HepG2 (cell line): Measurements from ENCODE around the gene IQGAP2. TPM values are rescaled to one million over a fixed set of nuclear protein-coding genes. Genes with fewer than 3 reads are reported as not detected.

ENCODE experiments used
- ATAC-seq: fragments of 200-7000 bp; cut with Tn5 transposase; 3 replicates; pipeline ENCODE4 v1.9.1; 2020; ENCODE audit warnings: mild to moderate bottlenecking, moderate library complexity
- BruUV-seq: library from RNA; stranded (reverse); fragments of 400-500 nt; replicated peaks from 2 replicates; lab custom pipeline; 2021; lab: Mats Ljungman, UMichigan
- CTCF ChIA-PET: fragments of 300-600 bp; formaldehyde crosslinking; extraction: SDS; loops from one replicate; lab custom pipeline; 2021; ENCODE audit warnings: low total read pairs, inconsistent platforms, low intra/inter-chr PET ratio; lab: Yijun Ruan, JAX
- POLR2A ChIA-PET: fragments of 350-600 bp; sonication (Branson Sonifier 250); formaldehyde crosslinking; loops from one replicate; lab custom pipeline; 2020; ENCODE audit warnings: antibody characterized with exemption, inconsistent platforms; lab: Yijun Ruan, JAX
- DNase-seq: peaks from one replicate; pipeline ENCODE4 v3.0.0-alpha.2; 2015; ENCODE audit warnings: low spot score
- FAIRE-seq: peaks from 3 replicates; lab custom pipeline; 2011; peaks lifted over from hg19 to GRCh38; lab: Jason Lieb, UNC
- H2AFZ ChIP-seq: one replicate; pipeline ENCODE4 v1.6.1; 2011; ENCODE audit warnings: low read length, inconsistent platforms
- H3K27ac ChIP-seq: fragments of 300-600 bp; 3 replicates; pipeline ENCODE4 v1.8.0; 2011; ENCODE audit warnings: mixed run types, mild to moderate bottlenecking, mixed read lengths, low read length, inconsistent platforms; ENCODE audit not compliant: insufficient read depth; ENCODE audit errors: extremely low read length
- H3K27me3 ChIP-seq, 2 experiments: fragments of 200-600 bp in 1 of 2; 2 replicates in 1 of 2; 3 replicates in 1 of 2; pipeline versions ENCODE4 v1.6.0 to v1.8.0; 2011; ENCODE audit warnings: low read length in 2 of 2, mild to moderate bottlenecking in 2 of 2, moderate library complexity in 2 of 2, inconsistent platforms in 1 of 2; ENCODE audit not compliant: insufficient read depth in 2 of 2, control insufficient read depth in 1 of 2
- H3K36me3 ChIP-seq, 2 experiments: fragments of 200-600 bp in 1 of 2; replicated peaks in 1 of 2; 2 replicates in 1 of 2; 3 replicates in 1 of 2; pipeline versions ENCODE4 v1.5.1 to v1.8.0; 2011; ENCODE audit warnings: low read length in 2 of 2, inconsistent platforms in 1 of 2; ENCODE audit not compliant: insufficient read depth in 2 of 2, control insufficient read depth in 1 of 2
- H3K4me1 ChIP-seq: 2 replicates; pipeline ENCODE4 v1.5.1; 2012; ENCODE audit warnings: low read length, inconsistent platforms; ENCODE audit not compliant: insufficient read depth
- H3K4me2 ChIP-seq: 2 replicates; pipeline ENCODE4 v1.6.0; 2011; ENCODE audit warnings: low read depth, low read length, inconsistent platforms
- H3K4me3 ChIP-seq, 3 experiments: fragments of 200-600 bp in 1 of 3; sonication (generic), shearing (Covaris generic) in 1 of 3; replicated peaks in 1 of 3; 2 replicates each; pipeline ENCODE4 v1.5.1; 2011 to 2016; ENCODE audit warnings: low read length in 3 of 3, inconsistent platforms in 2 of 3, low read depth in 2 of 3, mild to moderate bottlenecking in 2 of 3, control low read depth in 1 of 3, mixed read lengths in 1 of 3; ENCODE audit not compliant: insufficient read depth in 1 of 3
- H3K79me2 ChIP-seq: one replicate; pipeline ENCODE4 v1.6.1; 2011; ENCODE audit warnings: low read length, inconsistent platforms; ENCODE audit not compliant: insufficient read depth
- H3K9ac ChIP-seq: 2 replicates; pipeline ENCODE4 v1.6.0; 2011; ENCODE audit warnings: mild to moderate bottlenecking, low read depth, low read length, inconsistent platforms; ENCODE audit not compliant: insufficient read depth
- H3K9me3 ChIP-seq: 2 replicates; pipeline ENCODE4 v1.5.1; 2012; ENCODE audit warnings: mild to moderate bottlenecking, low read length
- H4K20me1 ChIP-seq: 2 replicates; pipeline ENCODE4 v1.6.0; 2011; ENCODE audit warnings: inconsistent platforms, mild to moderate bottlenecking, low read length, moderate library complexity; ENCODE audit not compliant: insufficient read depth
- EHMT2 ChIP-seq: fragments of 200-600 bp; sonication (generic); IDR thresholded peaks from 2 replicates; pipeline ENCODE4 v1.7.0; 2017; ENCODE audit warnings: antibody characterized with exemption, low read depth, low read length, borderline replicate concordance
- FOXK2 ChIP-seq: fragments of 450-650 bp; IDR thresholded peaks from 2 replicates; pipeline ENCODE4 v1.6.1; 2016
- KAT2B ChIP-seq: fragments of 150-350 bp; IDR thresholded peaks from 2 replicates; pipeline ENCODE4 v1.6.1; 2014; ENCODE audit warnings: low read depth, low read length, borderline replicate concordance
- MNT ChIP-seq: fragments of 450-650 bp; IDR thresholded peaks from 2 replicates; pipeline ENCODE4 v1.6.1; 2016
- PAF1 ChIP-seq: IDR thresholded peaks from 2 replicates; pipeline ENCODE4 v1.6.1; 2016; ENCODE audit warnings: missing genetic modification reagents, missing compliant biosample characterization
- ZNF142 ChIP-seq: sonication (generic); formaldehyde crosslinking; IDR thresholded peaks from 2 replicates; pipeline ENCODE4 v1.4.0; 2020; ENCODE audit warnings: missing genetic modification reagents
- WGBS: methylation state at CpG from one replicate; pipeline ENCODE4 v1.1.6; 2017; ENCODE audit warnings: low lambda C conversion rate; 5-methylcytosine and 5-hydroxymethylcytosine counted together
- in situ Hi-C: cut with HindIII; loops from 2 replicates; pipeline ENCODE4 v1.10.0; 2017; ENCODE audit warnings: low pct_unique_long_range_greater_than_20kb; ENCODE audit not compliant: extremely low pct_ligation_motif_present
- intact Hi-C: fragments of 100-400 bp; cut with micrococcal nuclease; formaldehyde crosslinking; loops from one replicate; pipeline ENCODE4 v1.10.0; 2022; ENCODE audit not compliant: unreplicated experiment
- polyA plus RNA-seq, 8 experiments: library from polyadenylated mRNA; depleted of rRNA in 3 of 8; stranded (reverse) in 7 of 8; unstranded in 1 of 8; fragments of >200 nt; fragmentation: Illumina TruSeq in 4 of 8; extraction: Trizol in 4 of 8; gene quantifications; 2 replicates each; pipeline versions ENCODE4 v1.2.1 to v1.2.3, GENCODE V29; 2011 to 2016; ENCODE audit warnings: low read depth in 4 of 8, missing spikeins in 1 of 8, mixed read lengths in 1 of 8; ENCODE audit not compliant: insufficient read depth in 1 of 8
- total RNA-seq, 5 experiments: library from RNA; depleted of rRNA; stranded (reverse); fragments of >200 nt; fragmentation: Illumina TruSeq; extraction: Trizol; gene quantifications; 2 replicates each; pipeline ENCODE4 v1.2.3, GENCODE V29; 2016; ENCODE audit warnings: low read depth in 1 of 5
- TF ChIP-seq, protein P1 (sequence below): sonication (generic); formaldehyde crosslinking; IDR thresholded peaks from 2 replicates; pipeline ENCODE4 v1.5.0; 2020; ENCODE audit warnings: mild to moderate bottlenecking, missing genetic modification reagents, borderline replicate concordance

IQGAP2 gene
- total and polyA plus RNA-seq, 2 of the 13 experiments (the other 11 are each of a cell fraction or from before 2014, with no cell fraction given): 35.2 to 83.3 TPM

GRCh38 chr5:76364226-76364589 lies 38.9 kb upstream of the IQGAP2 start:
- Histone ChIP-seq H3K4me2 (peak overlapping the region; percentile 39; the same call in 1 of the 2 replicates), H3K27ac (no peak overlapping the region), H3K36me3 (no peaks in the 10 kb centered on the region), H3K27me3 (peaks cover 1 to 10% of the 10 kb centered on the region in 2 experiments; a peak in 1 of 5 replicates), H3K4me3 (no peak overlapping the region), H4K20me1 (no peaks in the 10 kb centered on the region), H3K9ac (no peak overlapping the region), H2AFZ (no peak overlapping the region), H3K9me3 (no peaks in the 10 kb centered on the region), H3K4me1 (peaks cover 11% of the 10 kb centered on the region), H3K79me2 (no peaks in the 10 kb centered on the region)
- in situ Hi-C loops: no loop called here
- intact Hi-C loops: no loop called here
- no TSS peak for BruUV-seq
- CTCF ChIA-PET: no interaction called here
- FAIRE-seq (no peak), ATAC-seq (no peak), DNase-seq (no peak)
- POLR2A ChIA-PET: no interaction called here
- TF ChIP-seq KAT2B: peak; percentile 47; the same call in 1 of the 2 replicates
- TF ChIP-seq FOXK2: no peak
- 4% methylated on average over 2 of the region's 2 CpGs for WGBS

GRCh38 chr5:76365561-76365960 lies 37.5 kb upstream of the IQGAP2 start:
- peaks cover 11% of the 10 kb centered on the region for H3K4me1 ChIP-seq
- no peaks in the 10 kb centered on the region for H3K9me3 ChIP-seq
- no peaks in the 10 kb centered on the region for H3K36me3 ChIP-seq
- no peak overlapping the region for H3K9ac ChIP-seq
- ChIA-PET POLR2A (no interaction called here), CTCF (no interaction called here)
- H2AFZ ChIP-seq: no peak overlapping the region
- BruUV-seq: no TSS peak
- in situ Hi-C loops (no loop called here), intact Hi-C loops (no loop called here)
- peaks cover 1 to 10% of the 10 kb centered on the region in 2 experiments; a peak in 1 of 5 replicates for H3K27me3 ChIP-seq
- ATAC-seq: no peak
- no peak overlapping the region for H3K27ac ChIP-seq
- H3K4me2 ChIP-seq: no peak overlapping the region
- no peak overlapping the region for H3K4me3 ChIP-seq
- no peak for DNase-seq
- no peaks in the 10 kb centered on the region for H3K79me2 ChIP-seq
- no peak for FAIRE-seq
- no peaks in the 10 kb centered on the region for H4K20me1 ChIP-seq
- no peak for TF ChIP-seq MNT
- TF ChIP-seq ZNF142 (CRISPR knock-in tag): no peak
- TF ChIP-seq PAF1: no peak
- TF ChIP-seq, protein P1, sequence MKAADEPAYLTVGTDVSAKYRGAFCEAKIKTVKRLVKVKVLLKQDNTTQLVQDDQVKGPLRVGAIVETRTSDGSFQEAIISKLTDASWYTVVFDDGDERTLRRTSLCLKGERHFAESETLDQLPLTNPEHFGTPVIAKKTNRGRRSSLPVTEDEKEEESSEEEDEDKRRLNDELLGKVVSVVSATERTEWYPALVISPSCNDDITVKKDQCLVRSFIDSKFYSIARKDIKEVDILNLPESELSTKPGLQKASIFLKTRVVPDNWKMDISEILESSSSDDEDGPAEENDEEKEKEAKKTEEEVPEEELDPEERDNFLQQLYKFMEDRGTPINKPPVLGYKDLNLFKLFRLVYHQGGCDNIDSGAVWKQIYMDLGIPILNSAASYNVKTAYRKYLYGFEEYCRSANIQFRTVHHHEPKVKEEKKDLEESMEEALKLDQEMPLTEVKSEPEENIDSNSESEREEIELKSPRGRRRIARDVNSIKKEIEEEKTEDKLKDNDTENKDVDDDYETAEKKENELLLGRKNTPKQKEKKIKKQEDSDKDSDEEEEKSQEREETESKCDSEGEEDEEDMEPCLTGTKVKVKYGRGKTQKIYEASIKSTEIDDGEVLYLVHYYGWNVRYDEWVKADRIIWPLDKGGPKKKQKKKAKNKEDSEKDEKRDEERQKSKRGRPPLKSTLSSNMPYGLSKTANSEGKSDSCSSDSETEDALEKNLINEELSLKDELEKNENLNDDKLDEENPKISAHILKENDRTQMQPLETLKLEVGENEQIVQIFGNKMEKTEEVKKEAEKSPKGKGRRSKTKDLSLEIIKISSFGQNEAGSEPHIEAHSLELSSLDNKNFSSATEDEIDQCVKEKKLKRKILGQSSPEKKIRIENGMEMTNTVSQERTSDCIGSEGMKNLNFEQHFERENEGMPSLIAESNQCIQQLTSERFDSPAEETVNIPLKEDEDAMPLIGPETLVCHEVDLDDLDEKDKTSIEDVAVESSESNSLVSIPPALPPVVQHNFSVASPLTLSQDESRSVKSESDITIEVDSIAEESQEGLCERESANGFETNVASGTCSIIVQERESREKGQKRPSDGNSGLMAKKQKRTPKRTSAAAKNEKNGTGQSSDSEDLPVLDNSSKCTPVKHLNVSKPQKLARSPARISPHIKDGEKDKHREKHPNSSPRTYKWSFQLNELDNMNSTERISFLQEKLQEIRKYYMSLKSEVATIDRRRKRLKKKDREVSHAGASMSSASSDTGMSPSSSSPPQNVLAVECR: no peak
- no peak for TF ChIP-seq EHMT2
